Fibroblast of villous mesenchyme (primary cell): ENCODE results near the gene NCAPD2. TPM values are rescaled to one million over a fixed set of nuclear protein-coding genes. Genes with fewer than 3 reads are reported as not detected.
A peak's percentile ranks its signal among the peaks of the same experiment; 100 is the strongest.

ENCODE experiments used
- DNase-seq: peaks from one replicate; pipeline ENCODE4 v3.0.0-alpha.2; 2010; ENCODE audit warnings: low read depth
- H3K4me3 ChIP-seq: 2 replicates; pipeline ENCODE4 v1.5.1; 2011; ENCODE audit warnings: low read depth, mild to moderate bottlenecking, low read length
- total RNA-seq: library from RNA; depleted of rRNA; stranded (reverse); fragments of >200 nt; gene quantifications from 2 replicates; pipeline ENCODE4 v1.2.3, GENCODE V29; 2012
- TF ChIP-seq, protein P1 (sequence below): IDR thresholded peaks from 2 replicates; pipeline ENCODE4 v1.5.1; 2012; ENCODE audit warnings: low read depth, mild to moderate bottlenecking, low read length; ENCODE audit not compliant: insufficient read depth

Gene NCAPD2
- total RNA-seq, 1 donor, result 52.7 TPM

- peak; percentile 81 for DNase-seq
- peak overlapping the region; percentile 34 for H3K4me3 ChIP-seq
- TF ChIP-seq, protein P1, sequence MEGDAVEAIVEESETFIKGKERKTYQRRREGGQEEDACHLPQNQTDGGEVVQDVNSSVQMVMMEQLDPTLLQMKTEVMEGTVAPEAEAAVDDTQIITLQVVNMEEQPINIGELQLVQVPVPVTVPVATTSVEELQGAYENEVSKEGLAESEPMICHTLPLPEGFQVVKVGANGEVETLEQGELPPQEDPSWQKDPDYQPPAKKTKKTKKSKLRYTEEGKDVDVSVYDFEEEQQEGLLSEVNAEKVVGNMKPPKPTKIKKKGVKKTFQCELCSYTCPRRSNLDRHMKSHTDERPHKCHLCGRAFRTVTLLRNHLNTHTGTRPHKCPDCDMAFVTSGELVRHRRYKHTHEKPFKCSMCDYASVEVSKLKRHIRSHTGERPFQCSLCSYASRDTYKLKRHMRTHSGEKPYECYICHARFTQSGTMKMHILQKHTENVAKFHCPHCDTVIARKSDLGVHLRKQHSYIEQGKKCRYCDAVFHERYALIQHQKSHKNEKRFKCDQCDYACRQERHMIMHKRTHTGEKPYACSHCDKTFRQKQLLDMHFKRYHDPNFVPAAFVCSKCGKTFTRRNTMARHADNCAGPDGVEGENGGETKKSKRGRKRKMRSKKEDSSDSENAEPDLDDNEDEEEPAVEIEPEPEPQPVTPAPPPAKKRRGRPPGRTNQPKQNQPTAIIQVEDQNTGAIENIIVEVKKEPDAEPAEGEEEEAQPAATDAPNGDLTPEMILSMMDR, result no peak
These were observed 54.1 kb downstream of the NCAPD2 start for GRCh38 chr12:6547987-6548386.

DNA sequence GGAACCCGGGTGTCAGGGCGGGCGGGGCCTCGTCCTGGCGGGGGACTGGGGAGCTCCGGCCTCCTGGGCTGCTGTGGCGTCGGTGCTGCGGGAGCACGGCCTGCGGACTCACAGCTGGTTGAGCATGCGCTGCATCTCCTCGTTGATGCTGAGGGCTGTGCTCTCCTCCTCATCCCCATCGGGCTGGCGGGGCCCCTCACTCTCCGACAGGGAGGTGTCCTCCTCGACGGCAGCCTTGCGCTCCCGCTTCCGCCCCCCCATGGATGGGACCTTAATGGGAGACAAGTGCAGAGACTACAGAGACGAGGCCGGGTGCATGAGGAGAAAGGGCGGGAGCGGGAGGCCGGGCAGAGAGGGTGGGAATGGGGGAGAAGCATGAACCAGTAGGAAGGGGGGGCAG is 54.7 kb downstream of the NCAPD2 start:
- TF ChIP-seq, protein P1, result no peak
- DNase-seq, result no peak
- no peak overlapping the region for H3K4me3 ChIP-seq

- peak; percentile 61 for DNase-seq
- TF ChIP-seq, protein P1, result no peak
- H3K4me3 ChIP-seq, result no peak overlapping the region
These were observed 55.2 kb downstream of the NCAPD2 start for GRCh38 chr12:6548966-6549683.

GRCh38 chr12:6549684-6550151 is 55.8 kb downstream of the NCAPD2 start:
- H3K4me3 ChIP-seq, result no peak overlapping the region

GRCh38 chr12:6550294-6551062 is 56.6 kb downstream of the NCAPD2 start:
- DNase-seq, result no peak
- no peak overlapping the region for H3K4me3 ChIP-seq
- TF ChIP-seq, protein P1, result no peak

More at GRCh38 chr12:6549684-6550151, 55.8 kb downstream of the NCAPD2 start:
- TF ChIP-seq, protein P1, result no peak
- DNase-seq, result no peak

GRCh38 chr12:6551063-6551461 is 57.2 kb downstream of the NCAPD2 start:
- DNase-seq, result no peak
- H3K4me3 ChIP-seq, result no peak overlapping the region
- TF ChIP-seq, protein P1, result no peak
